ENCODE data around the gene TMEM53.

Gene TMEM53

GRCh38 chr1:44685881-44686280 lies 11.6 kb upstream of the TMEM53 start:
- no peaks in the 10 kb centered on the region for H3K36me3 ChIP-seq
- no peak overlapping the region for H3K27ac ChIP-seq
- H3K4me3 ChIP-seq (ENCODE audit: low read depth, low read length) = no peak overlapping the region
- no peaks in the 10 kb centered on the region for H3K27me3 ChIP-seq (ENCODE audit: insufficient read depth, low read depth, severe bottlenecking)
- TF ChIP-seq CTCF (IDR thresholded peaks at IDR 0.05; ENCODE audit: low read depth, low read length) = no peak
- H3K9me3 ChIP-seq (ENCODE audit: severe bottlenecking) = no peaks in the 10 kb centered on the region
- DNase-seq = no peak

- H3K27ac ChIP-seq = no peak overlapping the region
- TF ChIP-seq CTCF (IDR thresholded peaks at IDR 0.05; ENCODE audit: low read depth, low read length) = no peak
- no peaks in the 10 kb centered on the region for H3K9me3 ChIP-seq (ENCODE audit: severe bottlenecking)
These were observed 10.9 kb upstream of the TMEM53 start for GRCh38 chr1:44685218-44685617.

DNA sequence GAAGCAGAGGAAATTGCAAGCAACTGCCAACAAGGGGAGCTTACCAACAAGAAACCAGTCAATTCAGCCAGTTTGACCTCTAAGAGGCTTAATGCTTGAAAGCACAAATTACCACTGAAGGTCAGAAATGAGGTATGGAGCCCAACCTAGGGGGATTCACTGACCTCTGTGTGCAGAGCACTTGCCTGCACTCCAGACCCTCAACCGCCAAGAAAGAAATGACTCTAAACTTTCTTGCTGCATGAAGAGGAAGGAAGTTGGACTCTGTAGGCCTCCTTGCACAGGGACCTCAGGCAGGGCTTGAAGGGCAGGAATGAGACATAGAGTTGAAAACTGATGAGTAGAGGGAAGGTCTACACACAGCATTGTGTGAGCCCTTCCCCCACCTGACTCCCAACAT lies 10.2 kb upstream of the TMEM53 start:
- Histone ChIP-seq H3K27ac (no peak overlapping the region), H3K4me3 (ENCODE audit: low read depth, low read length) (no peak overlapping the region), H3K27me3 (ENCODE audit: insufficient read depth, low read depth, severe bottlenecking) (no peaks in the 10 kb centered on the region), H3K36me3 (no peaks in the 10 kb centered on the region), H3K9me3 (ENCODE audit: severe bottlenecking) (no peaks in the 10 kb centered on the region)
- no peak for TF ChIP-seq CTCF (IDR thresholded peaks at IDR 0.05; ENCODE audit: low read depth, low read length)
- no peak for DNase-seq

More at GRCh38 chr1:44685218-44685617, 10.9 kb upstream of the TMEM53 start:
- no peak overlapping the region for H3K4me3 ChIP-seq (ENCODE audit: low read depth, low read length)
- no peaks in the 10 kb centered on the region for H3K27me3 ChIP-seq (ENCODE audit: insufficient read depth, low read depth, severe bottlenecking)
- no peak for DNase-seq
- H3K36me3 ChIP-seq = no peaks in the 10 kb centered on the region

- no peaks in the 10 kb centered on the region for H3K9me3 ChIP-seq (ENCODE audit: severe bottlenecking)
- no peaks in the 10 kb centered on the region for H3K36me3 ChIP-seq
- no peak for DNase-seq
- no peaks in the 10 kb centered on the region for H3K27me3 ChIP-seq (ENCODE audit: insufficient read depth, low read depth, severe bottlenecking)
- no peak overlapping the region for H3K4me3 ChIP-seq (ENCODE audit: low read depth, low read length)
- no peak for TF ChIP-seq CTCF (IDR thresholded peaks at IDR 0.05; ENCODE audit: low read depth, low read length)
- no peak overlapping the region for H3K27ac ChIP-seq
These were observed 8.6 kb upstream of the TMEM53 start for GRCh38 chr1:44682883-44683265.

GRCh38 chr1:44681905-44682882 lies 7.9 kb upstream of the TMEM53 start:
- Histone ChIP-seq H3K9me3 (ENCODE audit: severe bottlenecking) (no peaks in the 10 kb centered on the region), H3K4me3 (ENCODE audit: low read depth, low read length) (no peak overlapping the region)
- DNase-seq = peak; percentile 65

More at GRCh38 chr1:44681905-44682882, 7.9 kb upstream of the TMEM53 start:
- Histone ChIP-seq H3K36me3 (no peaks in the 10 kb centered on the region), H3K27ac (peak overlapping the region; percentile 45), H3K27me3 (ENCODE audit: insufficient read depth, low read depth, severe bottlenecking) (no peaks in the 10 kb centered on the region)
- TF ChIP-seq CTCF (IDR thresholded peaks at IDR 0.05; ENCODE audit: low read depth, low read length) = no peak

Measured in WERI-Rb-1 (cell line).